HFFc6 (cell line): ENCODE measurements around the gene COL4A1. TPM values are rescaled to one million over a fixed set of nuclear protein-coding genes. Genes with fewer than 3 reads are reported as not detected.
A peak's percentile ranks its signal among the peaks of the same experiment; 100 is the strongest.

Source experiments
- DNase-seq: peaks from one replicate; pipeline ENCODE4 v3.0.0-alpha.2; 2018
- H3K27ac Mint-ChIP-seq: 2 replicates; pipeline ENCODE4 v1.8.0; 2020; ENCODE audit warnings: mild to moderate bottlenecking, mixed read lengths
- H3K27me3 Mint-ChIP-seq: 2 replicates; pipeline ENCODE4 v1.8.0; 2021; ENCODE audit warnings: mild to moderate bottlenecking, moderate library complexity, mixed read lengths; ENCODE audit not compliant: insufficient read depth
- H3K36me3 Mint-ChIP-seq: 2 replicates; pipeline ENCODE4 v1.8.0; 2021; ENCODE audit warnings: low read depth, mixed read lengths
- H3K4me1 Mint-ChIP-seq: 2 replicates; pipeline ENCODE4 v1.8.0; 2020; ENCODE audit warnings: low read depth, mixed read lengths
- H3K4me3 Mint-ChIP-seq: 2 replicates; pipeline ENCODE4 v1.8.0; 2020; ENCODE audit warnings: mild to moderate bottlenecking, moderate library complexity, mixed read lengths
- H3K9me3 Mint-ChIP-seq: 2 replicates; pipeline ENCODE4 v1.8.0; 2020; ENCODE audit warnings: mild to moderate bottlenecking, mixed read lengths
- total RNA-seq, 6 experiments: library from RNA; stranded (reverse); fragmentation: NEBNext Ultra II Directional; extraction: Animal tissue kit (Norgen Biotek cat#: 25700); gene quantifications; 2 replicates in 1 of 6; 3 replicates in 5 of 6; pipeline ENCODE4 v1.2.3, GENCODE V29; 2021
- TF ChIP-seq, protein P1 (sequence below): fragments of 200-600 bp; sonication (generic); IDR thresholded peaks from 2 replicates; pipeline ENCODE4 v1.5.0; 2021; ENCODE audit warnings: antibody characterized with exemption, mild to moderate bottlenecking

Gene COL4A1
- total RNA-seq, 6 experiments from 2014 or later = 137 to 328 (median 148) TPM

DNA sequence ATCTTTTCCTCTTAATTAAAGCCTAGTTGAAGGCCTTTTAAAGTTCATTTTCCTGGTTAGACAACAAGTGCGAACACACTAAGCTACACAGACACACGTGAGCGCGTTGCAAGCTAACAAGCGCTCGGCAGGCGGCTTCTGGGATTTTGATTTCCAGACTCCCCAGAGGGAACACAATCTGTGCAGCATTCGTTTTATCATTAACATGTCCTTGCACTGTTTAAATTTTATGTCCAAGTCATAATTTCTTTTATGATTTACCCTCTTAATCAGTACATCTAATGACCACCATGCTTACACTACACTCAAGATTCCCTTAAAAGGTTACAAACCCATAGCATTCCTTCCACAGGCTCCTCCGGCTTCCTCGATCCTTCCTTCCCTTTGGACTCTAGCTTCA lies 16.8 kb downstream of the COL4A1 start:
- Mint-ChIP-seq H3K4me1 (peaks cover 31% of the 10 kb centered on the region), H3K36me3 (peaks cover 36% of the 10 kb centered on the region)

DNA sequence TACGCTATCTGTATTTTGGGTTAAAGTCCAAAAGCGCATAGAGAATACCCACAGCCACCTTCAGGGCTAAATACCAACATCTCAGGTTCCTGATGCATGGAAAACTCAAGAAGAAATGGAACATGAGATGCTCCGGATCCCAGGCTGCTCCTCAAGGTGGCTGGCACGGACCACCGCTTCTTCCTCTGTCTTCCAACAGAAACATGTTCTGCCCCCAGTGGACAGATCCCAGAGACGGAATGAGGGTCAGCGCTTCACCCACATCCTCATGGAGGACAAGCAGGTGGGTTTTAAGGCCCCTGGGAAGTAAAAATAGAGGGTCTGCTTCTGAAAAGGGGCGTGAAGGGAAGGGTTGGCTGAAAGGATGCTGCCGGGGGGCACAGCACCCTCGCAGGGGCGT lies 17.3 kb downstream of the COL4A1 start:
- no peaks in the 10 kb centered on the region for H3K9me3 Mint-ChIP-seq
- no peaks in the 10 kb centered on the region; the same call in 1 of the 2 replicates for H3K27me3 Mint-ChIP-seq
- H3K27ac Mint-ChIP-seq = no peak overlapping the region
- TF ChIP-seq, protein P1, sequence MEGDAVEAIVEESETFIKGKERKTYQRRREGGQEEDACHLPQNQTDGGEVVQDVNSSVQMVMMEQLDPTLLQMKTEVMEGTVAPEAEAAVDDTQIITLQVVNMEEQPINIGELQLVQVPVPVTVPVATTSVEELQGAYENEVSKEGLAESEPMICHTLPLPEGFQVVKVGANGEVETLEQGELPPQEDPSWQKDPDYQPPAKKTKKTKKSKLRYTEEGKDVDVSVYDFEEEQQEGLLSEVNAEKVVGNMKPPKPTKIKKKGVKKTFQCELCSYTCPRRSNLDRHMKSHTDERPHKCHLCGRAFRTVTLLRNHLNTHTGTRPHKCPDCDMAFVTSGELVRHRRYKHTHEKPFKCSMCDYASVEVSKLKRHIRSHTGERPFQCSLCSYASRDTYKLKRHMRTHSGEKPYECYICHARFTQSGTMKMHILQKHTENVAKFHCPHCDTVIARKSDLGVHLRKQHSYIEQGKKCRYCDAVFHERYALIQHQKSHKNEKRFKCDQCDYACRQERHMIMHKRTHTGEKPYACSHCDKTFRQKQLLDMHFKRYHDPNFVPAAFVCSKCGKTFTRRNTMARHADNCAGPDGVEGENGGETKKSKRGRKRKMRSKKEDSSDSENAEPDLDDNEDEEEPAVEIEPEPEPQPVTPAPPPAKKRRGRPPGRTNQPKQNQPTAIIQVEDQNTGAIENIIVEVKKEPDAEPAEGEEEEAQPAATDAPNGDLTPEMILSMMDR = no peak
- peaks cover 36% of the 10 kb centered on the region for H3K4me1 Mint-ChIP-seq
- peaks cover 36% of the 10 kb centered on the region for H3K36me3 Mint-ChIP-seq
- H3K4me3 Mint-ChIP-seq = no peak overlapping the region
- no peak for DNase-seq

More for the DNA sequence above, 16.8 kb downstream of the COL4A1 start:
- TF ChIP-seq, protein P1 = no peak
- Mint-ChIP-seq H3K27me3 (no peaks in the 10 kb centered on the region; the same call in 1 of the 2 replicates), H3K9me3 (no peaks in the 10 kb centered on the region), H3K4me3 (no peak overlapping the region), H3K27ac (no peak overlapping the region)
- DNase-seq = no peak

DNA sequence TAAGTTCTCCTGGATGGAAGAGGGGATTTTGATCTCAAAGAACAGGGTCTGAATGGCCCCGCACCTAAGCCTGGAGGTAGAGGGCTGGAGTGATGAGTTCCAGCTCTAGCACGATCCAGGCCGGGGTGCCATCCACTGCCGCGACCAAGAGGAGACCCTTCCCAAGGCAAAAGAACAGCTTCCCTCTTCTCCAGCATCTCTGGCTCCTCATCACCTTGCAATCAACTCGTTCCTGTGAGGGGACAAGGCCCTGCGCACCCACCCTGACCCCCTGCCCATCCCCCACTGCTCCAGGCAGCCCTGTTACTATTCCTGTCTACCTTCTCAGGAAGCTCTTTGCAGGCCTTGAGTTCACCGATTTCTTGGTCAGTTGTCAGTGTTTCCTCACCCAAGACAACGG lies 17.8 kb downstream of the COL4A1 start:
- TF ChIP-seq, protein P1 = no peak
- peaks cover 36% of the 10 kb centered on the region for H3K36me3 Mint-ChIP-seq
- no peak overlapping the region for H3K27ac Mint-ChIP-seq
- DNase-seq = no peak
- no peak overlapping the region for H3K4me3 Mint-ChIP-seq
- no peaks in the 10 kb centered on the region; the same call in 1 of the 2 replicates for H3K27me3 Mint-ChIP-seq
- no peaks in the 10 kb centered on the region for H3K9me3 Mint-ChIP-seq
- peaks cover 37% of the 10 kb centered on the region for H3K4me1 Mint-ChIP-seq

DNA sequence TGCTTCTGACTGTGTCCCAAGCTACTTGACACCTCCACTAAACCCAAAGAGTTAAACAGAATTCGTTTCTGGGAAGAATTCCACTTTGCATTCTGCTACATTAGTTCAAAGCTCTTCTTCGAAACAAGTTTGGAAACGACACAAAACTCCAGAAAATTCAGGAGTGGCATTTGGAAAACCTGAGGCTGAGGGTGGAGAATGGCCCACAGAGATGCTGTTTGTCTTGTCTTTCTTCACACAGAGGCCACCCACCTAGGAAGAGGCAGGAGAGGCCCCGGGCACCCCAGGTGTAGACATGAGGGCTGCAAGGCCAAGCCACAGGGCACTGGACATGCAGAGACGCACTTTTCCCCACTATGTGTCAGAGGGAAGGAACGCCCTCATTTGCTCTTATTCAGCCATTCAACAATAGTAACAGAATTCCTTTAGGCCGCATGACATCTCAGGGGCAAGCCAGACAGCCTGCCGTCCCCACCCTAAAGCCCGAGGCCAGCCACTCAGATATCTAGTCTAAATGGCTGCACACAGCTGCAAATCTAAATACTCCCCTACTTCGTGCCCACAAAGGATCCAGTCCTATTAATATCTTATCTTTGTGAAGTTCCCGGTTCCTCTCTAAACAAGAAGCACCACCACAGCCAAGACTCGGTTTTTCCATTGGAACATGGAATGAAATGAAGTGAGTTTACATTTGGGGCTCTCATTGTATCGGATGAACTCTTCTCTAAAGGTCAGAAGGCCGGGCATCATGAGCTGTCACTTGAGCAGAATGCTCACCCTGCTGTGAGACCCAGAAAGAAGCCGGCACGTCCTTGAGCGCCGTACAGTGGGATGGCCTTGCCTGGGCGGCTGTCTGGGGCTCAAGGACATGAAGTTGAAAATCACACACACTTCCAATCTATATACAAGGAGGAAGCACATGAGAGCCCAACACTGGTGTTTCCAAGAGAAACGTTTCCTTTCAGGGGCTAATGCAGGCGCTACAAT lies 19.8 kb downstream of the COL4A1 start:
- H3K27me3 Mint-ChIP-seq = no peaks in the 10 kb centered on the region; the same call in 1 of the 2 replicates
- peak overlapping the region; percentile 33; the same call in 1 of the 2 replicates for H3K27ac Mint-ChIP-seq
- H3K4me1 Mint-ChIP-seq = peaks cover 48% of the 10 kb centered on the region
- peaks cover 38% of the 10 kb centered on the region for H3K36me3 Mint-ChIP-seq
- H3K4me3 Mint-ChIP-seq = peak overlapping the region; percentile 15; the same call in 1 of the 2 replicates
- DNase-seq = no peak
- H3K9me3 Mint-ChIP-seq = no peaks in the 10 kb centered on the region
- TF ChIP-seq, protein P1 = no peak

DNA sequence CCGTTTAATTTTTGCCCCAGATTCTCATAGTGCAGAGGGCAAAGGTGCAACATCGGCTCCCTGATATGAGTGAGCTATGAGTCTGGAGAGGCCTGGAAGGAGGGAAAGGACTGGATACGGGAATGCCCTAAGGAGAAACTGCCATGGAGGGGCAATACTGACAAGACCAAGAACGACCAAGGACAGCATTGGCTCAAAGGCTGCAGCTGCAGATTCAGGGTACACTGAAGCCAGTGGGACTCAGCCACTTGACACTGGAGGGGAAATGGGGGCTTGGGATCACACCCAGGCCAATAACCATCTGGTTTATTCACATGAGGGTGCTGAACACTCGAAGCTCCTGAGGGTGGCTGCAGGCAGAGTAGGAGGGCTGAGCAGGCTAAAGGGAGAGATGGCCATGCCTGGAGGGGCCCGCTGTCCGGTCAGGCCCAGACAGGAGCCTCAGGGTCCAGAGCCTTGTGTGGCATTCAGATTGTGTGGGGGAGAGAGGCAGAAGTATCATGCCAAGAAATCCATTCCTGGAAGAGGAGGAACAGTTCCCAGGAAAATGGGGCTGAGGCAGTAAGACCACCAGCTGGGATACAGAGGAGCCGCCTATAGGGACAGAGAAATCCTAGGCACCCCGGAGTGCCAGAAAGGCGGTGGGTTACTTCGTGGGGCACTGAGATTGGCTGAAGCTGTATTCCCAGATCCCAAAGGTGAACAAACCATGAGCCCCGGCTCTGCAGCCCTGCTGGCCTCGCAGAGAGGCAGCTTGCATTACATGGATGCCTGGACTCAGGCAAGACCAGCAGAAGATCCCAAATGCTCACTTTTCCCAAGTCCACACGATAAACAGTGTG lies 20.7 kb downstream of the COL4A1 start:
- Mint-ChIP-seq H3K36me3 (peaks cover 38% of the 10 kb centered on the region), H3K4me3 (no peak overlapping the region), H3K27me3 (no peaks in the 10 kb centered on the region; the same call in 1 of the 2 replicates), H3K27ac (peak overlapping the region; percentile 40; the same call in 1 of the 2 replicates), H3K4me1 (peaks cover 48% of the 10 kb centered on the region), H3K9me3 (no peaks in the 10 kb centered on the region)
- no peak for DNase-seq
- TF ChIP-seq, protein P1 = no peak
